CD4-positive, alpha-beta T cell treated with Interleukin-17A for 4 hours (primary cell): ENCODE results near the gene SPINT4.
"Not testable (repeated sequence)": the region's sequence is repeated elsewhere in the genome, so short reads cannot be mapped to it uniquely, and the experiment has no call there.

Experiments
- DNase-seq: peaks from one replicate; pipeline ENCODE4 v3.0.0-alpha.2; 2020; ENCODE audit warnings: mixed read lengths

The SPINT4 gene

DNA sequence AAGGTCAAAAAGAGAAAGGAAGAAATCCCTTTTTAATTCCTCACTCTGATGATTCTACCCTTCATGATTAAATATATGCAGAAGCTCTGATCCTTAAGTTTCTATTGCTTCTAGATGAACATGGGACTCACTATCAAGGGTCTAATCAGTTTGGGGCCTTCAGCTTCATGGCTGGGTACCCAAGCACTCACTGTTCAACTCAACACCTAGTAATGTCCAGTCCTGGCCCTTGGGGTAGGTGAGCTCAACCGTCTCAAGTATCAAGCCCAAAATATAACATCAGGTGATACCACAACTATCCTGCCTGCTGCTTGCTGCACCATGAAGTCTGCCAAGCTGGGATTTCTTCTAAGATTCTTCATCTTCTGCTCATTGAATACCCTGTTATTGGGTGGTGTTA is at the start of gene SPINT4:
TSS of gene SPINT4 (plus strand) at position 301 of the 400 bp plus-strand sequence. CDS start at position 322, 21 bp downstream.
- DNase-seq, result no peak

GRCh38 chr20:45672765-45673164 is 49.4 kb upstream of the SPINT4 start:
- no peak for DNase-seq

GRCh38 chr20:45679650-45680049 is 42.5 kb upstream of the SPINT4 start:
- DNase-seq, result no peak

DNA sequence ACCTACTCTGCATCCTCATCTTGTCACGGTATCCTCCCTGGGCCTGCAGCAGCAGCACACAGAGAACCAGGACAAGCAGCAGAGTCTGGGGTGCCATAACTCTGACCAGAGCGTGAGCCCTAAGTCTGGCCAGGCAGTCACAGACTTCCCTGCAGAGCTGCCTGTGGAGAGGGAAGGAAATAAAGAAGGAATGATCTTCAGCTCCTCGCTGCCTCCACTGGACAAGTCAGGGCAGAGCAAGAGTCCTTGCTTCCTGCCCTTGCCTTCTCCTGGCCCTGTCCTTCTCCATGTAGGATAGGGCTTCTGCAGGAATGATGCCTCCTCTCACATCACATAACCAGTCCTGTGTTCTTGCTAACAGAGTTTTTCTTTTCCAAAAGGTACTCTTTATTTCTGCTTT is 36.3 kb upstream of the SPINT4 start:
- DNase-seq, result no peak

GRCh38 chr20:45693346-45693745 is 28.8 kb upstream of the SPINT4 start:
- DNase-seq, result not testable (repeated sequence)

- no peak for DNase-seq
These were observed 26.7 kb upstream of the SPINT4 start for GRCh38 chr20:45695496-45695895.

DNA sequence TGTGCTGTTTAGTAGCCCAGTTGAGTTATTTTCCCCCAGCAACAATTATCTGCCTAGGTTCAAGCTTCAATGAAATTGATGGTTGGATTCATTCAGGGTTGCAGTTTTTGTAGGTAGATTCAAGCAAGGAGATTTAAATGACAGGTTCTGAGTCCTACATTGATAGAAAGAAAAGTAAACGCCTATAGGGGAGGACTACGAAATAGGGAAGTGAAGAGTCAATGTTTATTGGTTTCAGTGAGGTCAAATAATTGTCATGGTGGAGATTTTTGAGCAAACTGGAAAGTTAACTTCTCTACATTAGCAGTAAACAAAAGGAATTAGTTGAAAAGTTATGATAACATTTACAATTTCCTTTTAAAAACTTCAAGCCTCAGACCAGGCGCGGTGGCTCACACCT is 21.0 kb upstream of the SPINT4 start:
- no peak for DNase-seq

DNA sequence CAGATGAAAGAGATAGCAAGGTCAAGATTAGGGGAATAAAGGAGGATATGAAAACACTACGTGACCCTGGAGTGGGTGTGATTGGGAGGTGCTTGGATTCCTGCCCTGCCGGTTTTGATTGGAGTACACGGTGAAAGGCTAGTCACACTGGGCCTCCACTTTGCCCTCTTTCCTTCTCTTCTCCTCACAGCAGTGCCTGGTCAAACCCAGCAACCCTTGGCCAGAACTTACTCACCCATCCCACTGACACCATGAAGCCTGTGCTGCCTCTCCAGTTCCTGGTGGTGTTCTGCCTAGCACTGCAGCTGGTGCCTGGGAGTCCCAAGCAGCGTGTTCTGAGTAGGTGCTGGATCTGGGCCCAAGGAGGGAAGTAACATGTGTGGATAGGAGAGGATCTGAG is 20.3 kb upstream of the SPINT4 start, which contains the start of gene WFDC13:
TSS of gene WFDC13 (plus strand) at position 166 of the 400 bp plus-strand sequence. CDS start at position 252, 86 bp downstream.
- no peak for DNase-seq

DNA sequence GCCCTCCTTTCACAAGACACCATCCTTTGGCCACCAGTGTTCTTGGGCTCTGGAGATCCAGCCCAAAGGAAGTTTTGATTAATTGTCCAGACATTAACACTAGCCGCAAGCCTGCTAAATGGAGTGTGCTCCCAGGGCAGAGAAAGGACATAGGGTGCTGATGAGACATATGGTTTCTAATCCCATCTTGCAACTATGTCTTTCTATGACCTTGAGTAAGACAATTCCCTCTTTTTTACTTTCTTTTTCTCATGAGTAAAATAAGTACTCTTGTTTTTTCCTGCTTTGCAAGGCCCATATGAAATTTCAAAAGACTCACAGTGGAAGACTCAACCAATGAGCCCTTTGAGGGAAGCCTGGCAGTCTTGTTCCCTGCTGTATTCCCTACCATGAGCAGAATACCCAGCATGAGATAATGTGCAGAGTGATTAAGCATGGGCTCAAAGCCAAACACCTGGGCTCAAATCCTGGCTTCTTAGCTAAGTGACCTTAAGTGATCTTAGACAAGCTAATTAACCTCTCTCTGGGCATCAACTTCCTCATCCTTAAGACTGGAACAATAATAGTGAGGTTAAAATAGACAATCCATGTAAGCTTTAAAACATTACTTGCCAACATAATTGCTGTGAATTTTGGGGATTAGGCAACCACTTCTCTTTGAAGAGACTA is 17.0 kb upstream of the SPINT4 start, which contains the start of gene WFDC10B:
TSS of gene WFDC10B (minus strand) at position 51 of the 669 bp plus-strand sequence. CDS start 19,027 bp downstream, outside the sequence.
- no peak for DNase-seq

DNA sequence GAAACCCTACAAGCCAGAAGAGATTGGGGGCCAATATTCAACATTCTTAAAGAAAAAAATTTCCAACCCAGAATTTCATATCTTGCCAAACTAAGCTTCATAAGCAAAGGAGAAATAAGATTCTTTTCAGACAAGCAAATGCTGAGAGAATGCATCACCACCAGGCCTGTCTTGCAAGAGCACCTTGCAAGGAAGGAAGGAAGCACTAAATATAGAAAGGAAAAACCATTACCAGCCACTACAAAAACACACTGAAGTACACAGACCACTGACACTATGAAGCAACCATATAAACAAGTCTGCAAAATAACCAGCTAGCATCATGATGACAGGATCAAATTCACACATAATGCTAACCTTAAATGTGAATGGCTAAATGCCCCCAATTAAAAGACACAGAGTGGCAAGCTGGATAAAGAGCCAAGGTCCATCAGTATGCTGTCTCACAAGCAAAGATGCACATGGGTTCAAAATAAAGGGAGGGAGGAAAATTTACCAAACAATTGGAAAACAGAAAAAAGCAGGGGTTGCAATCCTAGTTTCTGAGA is 5.9 kb upstream of the SPINT4 start:
- DNase-seq, result not testable (repeated sequence)

DNA sequence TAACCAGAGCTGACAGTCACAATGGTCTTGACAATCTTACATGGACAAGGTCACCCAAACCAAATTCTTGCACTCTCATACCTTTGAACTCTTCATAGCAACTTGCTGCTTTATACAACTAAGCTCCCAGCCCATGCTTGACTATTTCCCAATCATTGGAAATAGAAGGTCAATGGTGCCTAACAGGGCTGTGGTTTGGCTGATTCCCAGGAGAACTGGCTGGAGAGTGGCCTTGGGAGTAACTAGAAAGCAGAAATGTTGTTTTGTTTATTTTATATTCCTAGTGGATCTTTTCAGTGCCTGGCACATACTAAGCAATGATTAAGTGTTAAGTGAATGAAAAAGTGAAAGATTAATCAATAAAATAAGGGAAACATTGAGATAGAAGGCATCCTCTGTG is 3.0 kb downstream of the SPINT4 start:
- DNase-seq, result no peak

DNA sequence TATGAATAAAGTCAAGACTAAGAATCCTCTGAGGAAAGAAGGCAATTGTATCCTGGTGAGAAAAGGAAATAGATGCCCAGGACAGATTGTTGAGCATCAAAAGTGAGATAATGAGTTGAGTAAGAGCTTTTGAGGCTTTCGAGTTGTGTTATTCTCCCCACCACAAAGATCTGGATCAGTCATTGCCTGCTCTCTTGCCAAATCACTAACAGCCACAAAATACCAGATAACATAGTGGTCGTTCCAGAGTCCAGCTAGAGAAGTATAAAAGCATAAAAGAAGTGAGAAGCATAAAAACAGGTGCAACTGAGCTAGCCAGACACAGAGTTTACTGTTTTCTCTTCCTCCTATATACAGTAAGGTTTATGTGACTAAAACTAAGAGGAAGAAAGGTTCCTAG is 4.9 kb downstream of the SPINT4 start:
- DNase-seq, result no peak

DNA sequence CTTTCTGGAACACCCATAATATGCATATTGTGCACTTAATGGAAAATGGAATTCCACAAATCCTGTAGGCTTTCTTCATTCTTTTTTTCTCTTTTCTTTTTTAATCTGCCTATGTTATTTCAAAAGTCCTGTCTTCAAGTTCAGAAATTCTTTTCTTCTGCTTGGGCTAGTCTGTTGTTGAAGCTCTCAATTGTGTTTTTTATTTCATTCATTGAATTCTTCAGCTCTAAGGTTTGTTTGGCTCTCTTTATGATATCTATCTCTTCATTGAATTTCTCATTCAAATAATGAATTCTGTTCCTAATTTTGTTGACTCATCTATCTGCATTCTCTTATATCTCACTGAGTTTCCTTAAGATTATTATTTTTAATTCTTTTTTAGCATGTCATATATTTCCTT is 10.1 kb downstream of the SPINT4 start:
- no peak for DNase-seq

GRCh38 chr20:45735552-45735951 is 13.4 kb downstream of the SPINT4 start:
- DNase-seq, result no peak

GRCh38 chr20:45735988-45736387 is 13.8 kb downstream of the SPINT4 start:
- no peak for DNase-seq

DNA sequence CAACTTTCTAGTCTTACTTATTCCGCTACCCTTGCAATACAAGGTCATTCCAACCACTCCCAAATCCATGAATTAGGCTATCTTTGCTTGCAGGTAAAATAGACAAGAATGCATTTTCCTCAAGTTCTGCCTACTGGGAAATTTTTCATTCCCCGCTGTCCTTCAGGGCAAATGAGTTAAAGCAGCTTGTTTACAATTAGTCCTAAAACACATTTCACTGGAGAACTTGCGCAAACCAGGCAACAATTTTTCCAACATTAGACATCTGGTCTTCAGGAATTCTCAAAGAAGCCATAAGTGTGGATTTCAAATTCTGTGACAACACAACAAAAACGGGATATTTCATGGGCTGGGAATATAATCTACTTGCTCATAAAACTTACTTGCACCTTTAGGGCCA is 20.4 kb downstream of the SPINT4 start:
- DNase-seq, result no peak

DNA sequence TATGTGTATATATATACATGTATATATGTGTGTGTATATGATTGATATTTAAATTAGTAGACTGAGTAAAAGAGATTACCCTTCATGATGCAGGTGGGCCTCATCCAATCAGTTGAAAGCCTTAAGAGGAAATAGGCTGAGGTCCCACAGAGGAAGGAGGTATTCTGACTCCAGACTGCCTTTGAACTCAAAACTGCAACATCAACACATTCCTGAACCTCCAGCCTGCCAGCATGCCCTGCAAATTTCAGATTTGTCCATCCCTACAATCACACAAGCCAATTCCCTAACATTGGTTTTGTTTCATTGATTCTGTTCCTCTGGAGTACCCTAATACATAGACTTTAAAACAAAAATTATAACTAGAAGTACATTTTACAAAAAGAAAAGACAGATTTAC is 22.9 kb downstream of the SPINT4 start:
- DNase-seq, result no peak

DNA sequence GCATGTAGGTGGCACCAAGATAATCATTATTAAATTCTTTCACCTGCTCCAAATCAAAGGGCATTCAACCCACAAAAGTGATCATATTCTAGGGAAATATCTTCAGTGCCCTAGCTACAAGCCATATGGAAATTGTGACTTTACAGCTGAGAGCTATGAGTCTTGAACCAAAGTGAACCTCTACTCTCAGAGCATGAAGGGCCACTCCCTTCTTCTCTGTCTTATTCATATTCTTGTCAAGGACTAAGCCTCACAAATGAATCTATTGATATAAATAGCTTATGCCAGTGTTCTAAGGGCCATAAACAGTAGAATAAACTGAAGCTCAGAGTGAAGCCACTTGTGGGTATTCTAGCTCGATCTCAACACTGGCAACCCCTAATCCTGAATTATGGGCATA is 29.6 kb downstream of the SPINT4 start:
- no peak for DNase-seq

- no peak for DNase-seq
These were observed 30.6 kb downstream of the SPINT4 start for GRCh38 chr20:45752746-45753145.

DNA sequence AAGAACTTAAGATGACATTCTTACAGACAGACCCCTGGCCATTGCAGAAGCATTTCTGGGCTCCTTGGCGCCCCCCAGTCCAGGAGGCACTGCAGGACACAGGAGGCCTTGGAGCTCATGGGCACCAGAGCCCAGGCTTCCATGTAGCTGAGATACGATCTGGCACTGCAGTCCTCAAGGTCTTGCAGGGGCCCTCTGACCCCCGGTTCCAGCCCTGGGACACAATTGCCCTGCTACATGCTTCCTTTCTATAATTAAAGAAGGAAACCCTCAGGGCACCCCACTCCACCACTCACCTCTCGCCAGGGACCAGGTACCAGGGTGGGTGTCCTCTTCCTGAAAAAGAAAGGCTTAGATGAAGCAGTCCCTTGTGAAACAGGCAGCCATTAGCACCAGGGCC is 35.9 kb downstream of the SPINT4 start:
- no peak for DNase-seq

DNA sequence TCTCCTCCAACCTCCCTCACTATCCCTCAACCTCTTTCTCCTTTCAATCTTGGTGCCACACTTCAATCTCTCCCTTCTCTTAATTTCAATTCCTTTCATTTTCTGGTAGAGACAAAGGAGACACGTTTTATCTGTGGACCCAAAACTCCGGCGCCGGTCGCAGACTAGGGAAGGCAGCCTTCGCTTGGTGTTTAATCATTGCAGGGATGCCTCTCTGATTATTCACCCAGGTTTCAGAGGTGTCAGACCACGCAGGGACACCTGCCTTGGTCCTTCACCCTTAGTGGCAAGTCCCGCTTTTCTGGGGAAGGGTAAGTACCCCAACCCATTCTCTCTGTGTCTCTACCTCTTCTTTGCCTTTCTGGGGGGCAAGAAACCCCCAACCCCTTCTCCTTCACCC is 37.8 kb downstream of the SPINT4 start:
- DNase-seq, result not testable (repeated sequence)

DNA sequence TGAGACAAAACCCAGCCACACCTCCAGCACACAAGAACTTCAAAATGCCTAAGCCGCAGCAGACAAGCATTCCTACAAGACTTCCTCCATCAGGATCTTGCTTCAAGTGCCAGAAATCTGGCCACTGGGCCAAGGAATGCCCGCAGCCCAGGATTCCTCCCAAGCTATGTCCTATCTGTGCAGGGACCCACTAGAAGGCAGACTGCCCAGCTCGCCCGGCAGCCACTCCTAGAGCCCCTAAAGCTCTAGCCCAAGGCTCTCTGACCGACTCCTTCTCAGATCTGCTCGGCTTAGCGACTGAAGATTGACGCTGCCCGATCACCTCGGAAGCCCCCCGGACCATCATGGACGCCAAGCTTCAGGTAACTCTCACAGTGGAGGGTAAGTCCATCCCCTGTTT is 39.8 kb downstream of the SPINT4 start:
- DNase-seq, result not testable (repeated sequence)

DNA sequence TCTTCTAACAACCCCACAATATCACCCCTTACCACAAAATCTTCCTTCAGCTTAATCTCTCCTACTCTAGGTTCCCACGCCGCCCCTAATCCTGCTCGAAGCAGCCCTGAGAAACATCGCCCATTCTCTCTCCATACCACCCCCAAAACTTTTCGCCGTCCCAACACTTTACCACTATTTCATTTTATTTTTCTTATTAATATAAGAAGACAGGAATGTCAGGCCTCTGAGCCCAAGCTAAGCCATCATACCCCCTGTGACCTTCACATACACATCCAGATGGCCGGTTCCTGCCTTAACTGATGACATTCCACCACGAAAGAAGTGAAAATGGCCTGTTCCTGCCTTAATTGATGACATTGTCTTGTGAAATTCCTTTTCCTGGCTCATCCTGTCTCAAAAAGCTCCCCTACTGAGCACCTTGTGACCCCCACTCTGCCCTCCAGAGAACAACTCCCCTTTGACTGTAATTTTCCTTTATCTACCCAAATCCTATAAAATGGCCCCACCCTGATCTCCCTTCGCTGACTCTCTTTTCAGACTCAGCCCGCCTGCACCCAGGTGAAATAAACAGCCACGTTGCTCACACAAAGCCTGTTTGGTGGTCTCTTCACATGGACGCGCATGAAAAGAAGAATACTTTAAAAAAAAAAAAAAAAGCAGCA is 42.6 kb downstream of the SPINT4 start:
- DNase-seq, result not testable (repeated sequence)

DNA sequence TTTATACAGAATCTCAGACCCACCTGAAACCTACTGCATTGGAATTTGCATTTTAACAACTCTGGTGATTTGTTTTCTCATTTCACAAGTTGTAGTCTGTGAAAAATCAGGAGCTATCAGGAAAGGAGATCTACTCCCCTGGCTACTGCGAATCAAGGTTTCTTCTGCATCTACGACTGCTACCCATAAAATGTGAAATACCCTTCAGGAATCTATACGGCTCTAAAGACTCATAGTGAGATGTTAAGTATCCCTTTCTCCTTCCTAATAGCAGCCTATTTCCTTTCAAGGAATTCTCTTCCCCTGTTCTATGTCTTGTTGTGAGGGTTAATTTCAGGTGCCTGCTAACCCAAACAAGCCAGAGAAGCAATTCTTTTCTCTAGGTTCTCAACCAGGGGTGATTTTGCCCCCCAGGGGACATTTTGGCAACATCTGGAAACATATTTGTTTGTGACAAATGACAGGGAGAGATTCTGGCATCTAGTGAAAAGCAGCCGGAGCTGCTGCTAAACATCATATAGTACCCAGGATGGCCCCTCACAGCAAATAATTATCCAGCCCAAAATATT is 43.2 kb downstream of the SPINT4 start:
- DNase-seq, result no peak
